GM12878 (cell line): Measurements from ENCODE around the gene EIF2B4.

Experiments used
- CHD1 ChIP-seq: IDR thresholded peaks from 2 replicates; pipeline ENCODE4 v1.6.1; 2012; ENCODE audit warnings: low read depth, low read length, improper control_type of control experiment
- CHD4 ChIP-seq: fragments of 200-600 bp; sonication (generic); IDR thresholded peaks from 2 replicates; pipeline ENCODE4 v1.6.1; 2016; ENCODE audit warnings: mild to moderate bottlenecking
- EP300 ChIP-seq, 2 experiments: fragments of 150-350 bp in 1 of 2; IDR thresholded peaks; 2 replicates each; pipeline ENCODE4 v1.6.1; 2011 to 2012; ENCODE audit warnings: low read depth in 2 of 2, low read length in 2 of 2, borderline replicate concordance in 1 of 2, improper control_type of control experiment in 1 of 2, inconsistent platforms in 1 of 2; ENCODE audit not compliant: control insufficient read depth in 1 of 2
- ESRRA ChIP-seq: IDR thresholded peaks from 2 replicates; pipeline ENCODE4 v1.6.1; 2012; ENCODE audit warnings: mild to moderate bottlenecking, low read length, improper control_type of control experiment
- EZH2 ChIP-seq: IDR thresholded peaks from 2 replicates; pipeline ENCODE4 v1.6.1; 2012; ENCODE audit warnings: low read depth, mild to moderate bottlenecking, control low read depth, inconsistent platforms, low read length, borderline replicate concordance; ENCODE audit not compliant: control insufficient read depth
- FOXK2 ChIP-seq: fragments of 450-650 bp; IDR thresholded peaks from 2 replicates; pipeline ENCODE4 v1.6.1; 2017; ENCODE audit warnings: mild to moderate bottlenecking, moderate library complexity
- GABPA ChIP-seq: IDR thresholded peaks from 2 replicates; pipeline ENCODE4 v1.6.1; 2014; ENCODE audit warnings: antibody characterized with exemption, low read depth, mild to moderate bottlenecking, inconsistent platforms
- HCFC1 ChIP-seq: fragments of 150-350 bp; IDR thresholded peaks from 2 replicates; pipeline ENCODE4 v1.6.1; 2014; ENCODE audit warnings: low read length
- HDAC2 ChIP-seq: fragments of 200-600 bp; sonication (generic); IDR thresholded peaks from 2 replicates; pipeline ENCODE4 v1.6.1; 2017
- NR2C2 ChIP-seq: IDR thresholded peaks from 2 replicates; pipeline ENCODE4 v1.6.1; 2011; ENCODE audit warnings: borderline replicate concordance, low read depth; ENCODE audit not compliant: control insufficient read depth, insufficient read length
- RAD21 ChIP-seq: IDR thresholded peaks from 2 replicates; pipeline ENCODE4 v1.6.1; 2011; ENCODE audit warnings: mild to moderate bottlenecking, low read depth, low read length, moderate library complexity; ENCODE audit not compliant: insufficient read depth
- RCOR1 ChIP-seq: conservative IDR thresholded peaks from 2 replicates; pipeline ENCODE4 v1.6.1; 2012; ENCODE audit warnings: low read depth, low read length, improper control_type of control experiment
- TF ChIP-seq, protein P1 (sequence below), 3 experiments: IDR thresholded peaks in 2 of 3; conservative IDR thresholded peaks in 1 of 3; 2 replicates each; pipeline ENCODE4 v1.5.1; 2011; ENCODE audit warnings: low read depth in 3 of 3, low read length in 3 of 3, mild to moderate bottlenecking in 3 of 3, control low read depth in 2 of 3, moderate library complexity in 2 of 3, inconsistent platforms in 1 of 3, mixed read lengths in 1 of 3; ENCODE audit not compliant: control insufficient read depth in 2 of 3, insufficient read depth in 1 of 3; ENCODE audit errors: extremely low read depth in 1 of 3
- TF ChIP-seq, protein P2 (sequence below): IDR thresholded peaks from 2 replicates; pipeline ENCODE4 v1.6.1; 2011; ENCODE audit warnings: low read depth, low read length, improper control_type of control experiment, borderline replicate concordance

GRCh38 chr2:27324720-27325119 lies 45.4 kb downstream of the EIF2B4 start:
- TF ChIP-seq, protein P1, sequence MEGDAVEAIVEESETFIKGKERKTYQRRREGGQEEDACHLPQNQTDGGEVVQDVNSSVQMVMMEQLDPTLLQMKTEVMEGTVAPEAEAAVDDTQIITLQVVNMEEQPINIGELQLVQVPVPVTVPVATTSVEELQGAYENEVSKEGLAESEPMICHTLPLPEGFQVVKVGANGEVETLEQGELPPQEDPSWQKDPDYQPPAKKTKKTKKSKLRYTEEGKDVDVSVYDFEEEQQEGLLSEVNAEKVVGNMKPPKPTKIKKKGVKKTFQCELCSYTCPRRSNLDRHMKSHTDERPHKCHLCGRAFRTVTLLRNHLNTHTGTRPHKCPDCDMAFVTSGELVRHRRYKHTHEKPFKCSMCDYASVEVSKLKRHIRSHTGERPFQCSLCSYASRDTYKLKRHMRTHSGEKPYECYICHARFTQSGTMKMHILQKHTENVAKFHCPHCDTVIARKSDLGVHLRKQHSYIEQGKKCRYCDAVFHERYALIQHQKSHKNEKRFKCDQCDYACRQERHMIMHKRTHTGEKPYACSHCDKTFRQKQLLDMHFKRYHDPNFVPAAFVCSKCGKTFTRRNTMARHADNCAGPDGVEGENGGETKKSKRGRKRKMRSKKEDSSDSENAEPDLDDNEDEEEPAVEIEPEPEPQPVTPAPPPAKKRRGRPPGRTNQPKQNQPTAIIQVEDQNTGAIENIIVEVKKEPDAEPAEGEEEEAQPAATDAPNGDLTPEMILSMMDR (IDR thresholded peaks at IDR 0.05 in 2 of 3, conservative IDR thresholded peaks at IDR 0.05 in 1 of 3; ENCODE audit: control insufficient read depth in 2 of 3, extremely low read depth in 1 of 3, insufficient read depth in 1 of 3, low read depth in 3 of 3, low read length in 3 of 3): no peak
- no peak for TF ChIP-seq EZH2
- no peak for TF ChIP-seq RAD21
- TF ChIP-seq FOXK2: no peak
- no peak for TF ChIP-seq EP300 (IDR thresholded peaks at IDR 0.05; ENCODE audit: borderline replicate concordance in 1 of 2, control insufficient read depth in 1 of 2, low read depth in 2 of 2, low read length in 2 of 2)
- no peak for TF ChIP-seq HCFC1
- TF ChIP-seq RCOR1: no peak
- no peak for TF ChIP-seq ESRRA
- TF ChIP-seq GABPA: no peak
- TF ChIP-seq HDAC2: no peak
- TF ChIP-seq CHD1: no peak
- TF ChIP-seq, protein P2, sequence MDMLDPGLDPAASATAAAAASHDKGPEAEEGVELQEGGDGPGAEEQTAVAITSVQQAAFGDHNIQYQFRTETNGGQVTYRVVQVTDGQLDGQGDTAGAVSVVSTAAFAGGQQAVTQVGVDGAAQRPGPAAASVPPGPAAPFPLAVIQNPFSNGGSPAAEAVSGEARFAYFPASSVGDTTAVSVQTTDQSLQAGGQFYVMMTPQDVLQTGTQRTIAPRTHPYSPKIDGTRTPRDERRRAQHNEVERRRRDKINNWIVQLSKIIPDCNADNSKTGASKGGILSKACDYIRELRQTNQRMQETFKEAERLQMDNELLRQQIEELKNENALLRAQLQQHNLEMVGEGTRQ: no peak
- no peak for TF ChIP-seq NR2C2
- no peak for TF ChIP-seq CHD4
